Esophagus (tissue), 2 donors: Measurements from ENCODE around the gene DNASE1L3. TPM values are rescaled to one million over a fixed set of nuclear protein-coding genes. Genes with fewer than 3 reads are reported as not detected.
"Not testable (repeated sequence)": the region's sequence is repeated elsewhere in the genome, so short reads cannot be mapped to it uniquely, and the experiment has no call there.

Source experiments
- H3K27ac ChIP-seq, 2 donors: one replicate each; pipeline ENCODE4 v1.5.1; 2013; ENCODE audit warnings: low read depth in 2 of 2, mild to moderate bottlenecking in 2 of 2, inconsistent platforms in 1 of 2, low read length in 1 of 2, moderate library complexity in 1 of 2
- H3K27me3 ChIP-seq, 2 donors: one replicate each; pipeline ENCODE4 v1.6.1; 2013; ENCODE audit warnings: low read length in 2 of 2, control low read depth in 1 of 2, mild to moderate bottlenecking in 1 of 2; ENCODE audit not compliant: insufficient read depth in 2 of 2, control insufficient read depth in 1 of 2
- H3K36me3 ChIP-seq, 2 donors: one replicate each; pipeline ENCODE4 v1.6.1; 2013; ENCODE audit warnings: low read length in 1 of 2; ENCODE audit not compliant: control insufficient read depth in 2 of 2, insufficient read depth in 2 of 2
- H3K4me1 ChIP-seq, 2 donors: one replicate each; pipeline ENCODE4 v1.6.1; 2013; ENCODE audit warnings: low read length in 1 of 2; ENCODE audit not compliant: control insufficient read depth in 2 of 2, insufficient read depth in 2 of 2
- H3K4me3 ChIP-seq, 2 donors: one replicate each; pipeline ENCODE4 v1.5.1; 2013; ENCODE audit warnings: low read length in 2 of 2, mild to moderate bottlenecking in 2 of 2, low read depth in 1 of 2, moderate library complexity in 1 of 2
- H3K9me3 ChIP-seq, 2 donors: one replicate each; pipeline ENCODE4 v1.6.1; 2013; ENCODE audit warnings: mild to moderate bottlenecking in 2 of 2, low read depth in 1 of 2, low read length in 1 of 2, moderate library complexity in 1 of 2; ENCODE audit not compliant: control insufficient read depth in 2 of 2, insufficient read depth in 1 of 2
- WGBS, 2 donors: extraction: QIAGEN DNeasy Blood & Tissue Kit; methylation state at CpG; one replicate each; pipeline ENCODE4 v1.1.7; 2013; 5-methylcytosine and 5-hydroxymethylcytosine counted together
- polyA plus RNA-seq, 2 donors: library from polyadenylated mRNA; stranded (reverse); fragments of 200-250 nt; gene quantifications; one replicate each; pipeline ENCODE4 v1.2.3, GENCODE V29; 2013
- donor health status: healthy with polysubstance abuse.
- donor health status: Bipolar disorder and iron deficiency.

The DNASE1L3 gene
- polyA plus RNA-seq, 2 donors = 7.5 to 39.3 TPM

DNA sequence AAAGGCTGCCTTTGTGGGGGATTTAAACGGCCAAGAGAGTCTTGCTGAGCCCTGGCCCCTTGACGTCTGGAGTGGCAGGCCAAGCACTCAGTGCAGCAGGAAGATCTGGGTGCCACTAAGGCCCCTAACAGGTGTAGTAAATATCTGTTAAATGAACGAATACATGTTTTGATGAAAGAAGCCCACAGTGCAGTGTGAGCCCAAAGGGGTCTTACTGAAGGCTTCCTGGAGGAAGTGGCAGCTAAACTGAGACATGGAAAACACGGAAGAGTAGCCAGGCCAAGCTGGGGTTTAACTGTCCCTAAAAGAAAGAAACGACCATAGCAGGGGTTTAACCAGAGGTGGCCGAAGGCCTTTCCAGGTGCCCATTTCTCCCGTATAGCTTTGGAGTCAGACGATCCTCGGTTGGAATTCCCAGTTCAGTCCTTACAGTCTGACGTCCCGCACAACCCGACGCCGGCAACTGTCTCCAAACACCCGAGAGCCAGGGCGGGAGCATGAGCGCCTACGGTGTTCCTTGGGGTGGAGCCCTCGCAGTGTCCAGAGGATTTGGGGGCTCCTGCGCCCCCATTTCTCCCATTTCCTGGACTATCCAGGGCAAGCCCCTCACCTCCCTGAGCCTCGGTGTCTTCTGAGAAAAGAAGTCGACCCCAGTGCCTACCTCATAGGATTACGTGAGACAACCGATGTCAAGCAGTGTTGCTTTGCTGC, 25.9 kb upstream of the DNASE1L3 start:
- peaks cover 3 to 9% of the 10 kb centered on the region in 2 donors for H3K4me1 ChIP-seq
- H3K36me3 ChIP-seq = no peaks in the 10 kb centered on the region
- peak overlapping the region; percentile 58 to 79 for H3K4me3 ChIP-seq
- 14 to 17% methylated on average over 24 of the region's 24 CpGs for WGBS, 2 donors
- H3K27ac ChIP-seq = peak overlapping the region; percentile 46 to 52
- no peaks in the 10 kb centered on the region for H3K27me3 ChIP-seq
- H3K9me3 ChIP-seq = no peaks in the 10 kb centered on the region

- peaks cover 3 to 7% of the 10 kb centered on the region in 2 donors for H3K4me1 ChIP-seq
- H3K36me3 ChIP-seq = no peaks in the 10 kb centered on the region
- no peaks in the 10 kb centered on the region for H3K27me3 ChIP-seq
- no peaks in the 10 kb centered on the region for H3K9me3 ChIP-seq
- 78 to 81% methylated on average over 4 of the region's 4 CpGs for WGBS, 2 donors
- no peak overlapping the region for H3K4me3 ChIP-seq
- H3K27ac ChIP-seq = no peak overlapping the region
These were observed 25.2 kb upstream of the DNASE1L3 start for GRCh38 chr3:58235970-58236369.

- no peaks in the 10 kb centered on the region for H3K27me3 ChIP-seq
- peaks cover 3 to 7% of the 10 kb centered on the region in 2 donors for H3K4me1 ChIP-seq
- H3K4me3 ChIP-seq = no peak overlapping the region
- WGBS, 2 donors = 33 to 36% methylated on average over 4 of the region's 4 CpGs
- no peaks in the 10 kb centered on the region for H3K9me3 ChIP-seq
- no peak overlapping the region for H3K27ac ChIP-seq
- H3K36me3 ChIP-seq = no peaks in the 10 kb centered on the region
These were observed 23.8 kb upstream of the DNASE1L3 start for GRCh38 chr3:58234516-58234931.

GRCh38 chr3:58231666-58232065, 20.9 kb upstream of the DNASE1L3 start:
- Histone ChIP-seq H3K4me1 (peaks cover 0 to 3% of the 10 kb centered on the region in 2 donors), H3K27ac (no peak overlapping the region), H3K4me3 (no peak overlapping the region), H3K27me3 (no peaks in the 10 kb centered on the region), H3K9me3 (no peaks in the 10 kb centered on the region), H3K36me3 (no peaks in the 10 kb centered on the region)
- WGBS, 2 donors = 32 to 34% methylated on average over 2 of the region's 2 CpGs

DNA sequence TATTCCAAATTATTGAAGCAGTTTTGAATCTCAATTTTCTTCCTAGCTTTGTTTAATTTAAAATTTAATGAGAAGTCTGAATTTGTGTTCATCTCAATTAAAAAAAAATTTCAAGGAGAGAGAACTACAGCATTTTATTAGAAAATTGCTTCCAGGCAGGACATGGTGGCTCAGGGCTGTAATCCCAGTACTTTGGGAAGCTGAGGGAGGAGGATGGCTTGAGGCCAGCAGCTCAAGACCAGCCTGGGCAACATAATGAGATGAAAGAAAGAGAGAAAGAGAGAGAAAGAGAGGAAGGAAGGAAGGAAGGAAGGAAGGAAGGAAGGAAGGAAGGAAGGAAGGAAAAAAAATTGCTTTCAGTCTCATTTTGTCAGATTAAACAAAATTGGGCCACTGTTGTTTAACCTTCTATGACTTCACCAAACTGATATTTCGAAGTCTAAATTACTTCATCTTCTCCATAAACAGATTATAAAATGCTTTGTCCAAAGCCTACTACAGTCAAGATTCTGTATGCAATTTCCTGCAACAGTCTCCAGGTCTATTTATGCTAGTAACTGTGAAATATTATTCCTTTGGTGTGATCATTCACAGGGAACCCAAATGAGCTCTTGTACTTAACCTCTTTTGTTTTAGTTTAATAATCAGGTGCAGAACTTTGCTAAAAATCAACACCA, 20.2 kb upstream of the DNASE1L3 start:
- Histone ChIP-seq H3K27ac (no peak overlapping the region), H3K27me3 (no peaks in the 10 kb centered on the region), H3K4me3 (no peak overlapping the region), H3K9me3 (no peaks in the 10 kb centered on the region), H3K4me1 (peaks cover 0 to 3% of the 10 kb centered on the region in 2 donors), H3K36me3 (no peaks in the 10 kb centered on the region)
- WGBS, 2 donors = 16 to 53% methylated on average over 1 of the region's 1 CpG

DNA sequence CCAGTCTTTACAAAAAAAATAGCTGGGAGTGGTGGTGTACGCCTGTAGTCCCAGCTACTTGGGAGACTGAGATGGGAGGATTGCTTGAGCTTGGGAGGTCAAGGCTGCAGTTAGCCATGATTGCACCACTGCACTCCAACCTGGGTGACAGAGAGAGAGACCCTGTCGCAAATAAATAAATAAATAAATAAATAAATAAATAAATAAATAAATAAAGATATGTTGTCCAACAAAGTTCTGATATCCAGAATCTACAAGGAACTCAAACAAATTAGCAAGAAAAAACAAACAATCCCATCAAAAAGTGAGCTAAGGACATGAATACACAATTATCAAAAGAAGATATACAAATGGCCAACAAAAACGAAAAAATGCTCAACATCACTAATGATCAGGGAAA, 17.2 kb upstream of the DNASE1L3 start:
- not testable (repeated sequence) for H3K27ac ChIP-seq, H3K9me3 ChIP-seq, H3K4me1 ChIP-seq, H3K36me3 ChIP-seq, H3K27me3 ChIP-seq, H3K4me3 ChIP-seq
- 93 to 95% methylated on average over 3 of the region's 3 CpGs for WGBS, 2 donors

DNA sequence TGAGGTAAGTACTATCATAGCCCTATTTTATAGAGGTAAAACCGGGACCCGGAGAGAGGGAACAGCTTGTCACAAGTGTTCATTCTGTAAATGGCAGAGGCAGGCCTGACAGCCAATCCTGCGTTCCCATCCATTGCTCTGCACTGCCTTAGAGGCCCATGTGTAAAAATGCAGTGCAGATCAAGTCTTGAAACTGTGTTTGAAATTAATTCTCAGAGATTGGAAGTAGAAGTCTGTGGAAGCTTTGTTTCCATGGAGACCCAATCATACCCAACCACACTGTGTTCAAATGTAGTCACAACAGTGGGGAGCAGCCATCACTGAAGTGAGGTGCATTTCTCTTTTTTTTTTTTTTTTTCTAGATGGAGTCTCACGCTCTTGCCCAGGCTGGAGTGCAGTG, 13.1 kb upstream of the DNASE1L3 start:
- Histone ChIP-seq H3K9me3 (no peaks in the 10 kb centered on the region), H3K27me3 (no peaks in the 10 kb centered on the region), H3K4me3 (no peak overlapping the region), H3K36me3 (no peaks in the 10 kb centered on the region), H3K27ac (no peak overlapping the region), H3K4me1 (no peaks in the 10 kb centered on the region)
- WGBS, 2 donors = 92 to 95% methylated on average over 4 of the region's 4 CpGs

GRCh38 chr3:58222161-58222724, 11.5 kb upstream of the DNASE1L3 start:
- Histone ChIP-seq H3K4me1 (peaks cover 0 to 3% of the 10 kb centered on the region in 2 donors), H3K9me3 (no peaks in the 10 kb centered on the region), H3K36me3 (no peaks in the 10 kb centered on the region), H3K4me3 (no peak overlapping the region), H3K27me3 (no peaks in the 10 kb centered on the region), H3K27ac (no peak overlapping the region)
- WGBS, 2 donors = 59 to 60% methylated on average over 8 of the region's 8 CpGs

DNA sequence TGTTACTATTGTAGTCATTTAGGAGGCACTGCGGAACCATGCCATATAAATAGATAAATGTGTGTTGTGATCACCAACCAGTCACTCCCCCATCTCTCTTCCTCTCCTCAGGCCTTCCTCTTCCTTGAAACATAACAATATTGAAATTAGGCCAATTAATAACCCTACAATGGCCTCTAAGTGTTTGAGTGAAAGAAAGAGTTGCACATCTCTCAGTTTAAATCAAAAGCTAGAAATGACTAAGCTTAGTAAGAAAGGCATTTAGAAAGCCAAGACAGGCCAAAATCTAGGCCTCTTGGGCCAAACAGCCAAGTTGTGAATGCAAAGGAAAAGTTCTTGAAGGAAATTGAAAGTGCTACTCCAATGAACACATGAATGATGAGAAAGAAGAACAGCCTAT, 8.1 kb upstream of the DNASE1L3 start:
- Histone ChIP-seq H3K4me1 (peaks cover 0 to 20% of the 10 kb centered on the region in 2 donors), H3K27me3 (no peaks in the 10 kb centered on the region), H3K27ac (no peak overlapping the region), H3K9me3 (no peaks in the 10 kb centered on the region), H3K4me3 (no peak overlapping the region), H3K36me3 (no peaks in the 10 kb centered on the region)
- 83% methylated on average over 1 of the region's 1 CpG for whole genome bisulfite sequencing, 2 donors
